ENCODE data around the gene PUM1.
A peak's percentile ranks its signal among the peaks of the same experiment; 100 is the strongest.
"Not testable (repeated sequence)": the region's sequence is repeated elsewhere in the genome, so short reads cannot be mapped to it uniquely, and the experiment has no call there.

The PUM1 gene

GRCh38 chr1:31065310-31066217 lies at the start of gene PUM1:
Gene PUM1 (minus strand): TSS chr1:31065717. CDS start chr1:31059566, 6,151 bp downstream.
- DNase-seq (ENCODE audit: low read depth in 2 of 2, low spot score in 1 of 2), result peak; percentile 95 to 97

- no peak for DNase-seq (ENCODE audit: low read depth in 2 of 2, low spot score in 1 of 2)
Measured at GRCh38 chr1:31112266-31112935, 46.9 kb upstream of the PUM1 start.

DNA sequence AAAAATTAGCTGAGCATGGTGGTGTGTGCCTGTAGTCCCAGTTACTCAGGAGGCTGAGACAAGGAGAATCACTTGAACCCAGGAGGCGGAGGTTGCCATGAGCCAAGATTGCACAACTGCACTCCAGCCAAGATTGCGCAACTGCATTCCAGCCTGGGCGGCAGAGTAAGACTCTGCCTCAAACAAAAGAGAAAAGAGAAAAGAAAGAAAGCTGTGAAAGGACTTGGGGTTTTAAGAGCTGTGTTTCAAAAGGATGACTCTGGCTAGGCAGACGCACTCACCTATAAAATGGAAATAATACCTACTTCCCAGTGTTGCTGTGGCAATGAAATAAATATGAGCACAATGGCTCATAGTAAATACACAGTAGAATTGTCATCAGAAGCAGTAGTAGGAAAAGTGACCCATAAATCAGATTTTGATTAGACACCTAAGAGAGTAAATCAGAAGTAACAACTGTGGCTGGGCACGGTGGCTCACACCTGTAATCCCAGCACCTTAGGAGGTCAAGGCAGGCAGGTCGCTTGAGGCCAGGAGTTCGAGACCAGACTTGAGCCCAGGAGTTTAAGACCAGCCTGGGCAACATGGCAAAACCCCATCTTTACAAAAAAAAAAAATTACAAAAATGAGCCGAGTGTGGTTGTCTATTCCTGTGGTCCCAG lies 45.9 kb upstream of the PUM1 start:
- DNase-seq (ENCODE audit: low read depth in 2 of 2, low spot score in 1 of 2), result no peak

- no peak for DNase-seq (ENCODE audit: low read depth in 2 of 2, low spot score in 1 of 2)
Measured at GRCh38 chr1:31110846-31111245, 45.3 kb upstream of the PUM1 start.

DNA sequence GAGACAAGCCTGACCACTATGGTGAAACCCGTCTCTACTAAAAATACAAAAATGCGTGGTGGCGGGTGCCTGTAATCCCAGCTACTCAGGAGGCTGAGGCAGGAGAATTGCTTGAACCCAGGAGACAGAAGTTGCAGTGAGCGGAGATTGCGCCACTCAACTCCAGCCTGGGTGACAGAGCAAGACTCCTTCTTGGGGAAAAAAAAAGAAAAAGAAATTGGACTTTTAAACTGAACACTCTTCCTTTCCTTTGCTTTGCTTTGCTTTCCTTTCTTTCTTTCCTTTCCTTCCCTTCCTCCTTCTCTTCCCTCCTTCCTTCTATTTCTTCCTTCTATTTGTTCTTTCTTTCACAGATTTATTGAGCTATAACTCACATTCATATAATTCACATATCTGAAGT lies 43.3 kb upstream of the PUM1 start:
- DNase-seq (ENCODE audit: low read depth in 2 of 2, low spot score in 1 of 2), result no peak

DNA sequence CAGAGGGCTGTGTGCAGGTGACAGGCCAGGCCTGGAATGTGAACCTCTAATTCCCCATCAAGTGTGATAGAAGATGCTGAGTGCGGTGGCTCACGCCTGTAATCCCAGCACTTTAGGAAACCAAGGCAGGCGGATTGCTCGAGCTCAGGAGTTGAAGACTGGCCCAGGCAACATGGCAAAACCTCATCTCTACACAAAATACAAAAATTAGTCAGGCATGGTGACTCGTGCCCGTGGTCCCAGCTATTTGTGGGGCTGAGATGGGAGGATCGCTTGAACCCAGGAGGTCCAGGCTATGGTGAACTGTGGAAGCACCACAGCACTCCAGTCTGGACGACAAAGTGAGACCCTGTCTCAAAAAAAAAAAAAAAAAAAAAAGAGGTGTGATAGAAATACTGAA lies 40.1 kb upstream of the PUM1 start:
- no peak for DNase-seq (ENCODE audit: low read depth in 2 of 2, low spot score in 1 of 2)

- DNase-seq (ENCODE audit: low read depth in 2 of 2, low spot score in 1 of 2), result no peak
Measured at GRCh38 chr1:31102501-31102950, 37.0 kb upstream of the PUM1 start.

DNA sequence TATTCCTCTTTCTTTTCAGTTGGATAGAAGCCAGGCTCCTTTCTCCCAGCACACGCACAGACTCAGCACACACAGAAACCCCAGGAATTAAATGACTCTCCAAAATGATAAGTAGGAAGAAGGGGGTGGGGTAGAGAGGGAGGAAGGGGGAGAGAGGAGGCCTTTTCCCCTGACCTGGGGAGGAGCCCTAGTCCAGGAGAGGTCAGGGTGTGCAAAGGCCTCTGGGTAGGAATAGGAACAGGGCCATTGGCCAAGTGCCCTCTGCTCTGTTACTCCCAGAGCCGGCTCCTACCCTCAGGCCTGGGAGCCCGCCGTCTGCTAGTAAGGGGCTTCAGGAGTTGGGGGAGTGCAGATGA lies 35.6 kb upstream of the PUM1 start:
- no peak for DNase-seq (ENCODE audit: low read depth in 2 of 2, low spot score in 1 of 2)

- no peak for DNase-seq (ENCODE audit: low read depth in 2 of 2, low spot score in 1 of 2)
Measured at GRCh38 chr1:31099293-31100032, 33.9 kb upstream of the PUM1 start.

- no peak for DNase-seq (ENCODE audit: low read depth in 2 of 2, low spot score in 1 of 2)
Measured at GRCh38 chr1:31095985-31096384, 30.5 kb upstream of the PUM1 start.

- DNase-seq (ENCODE audit: low read depth in 2 of 2, low spot score in 1 of 2), result no peak
Measured at GRCh38 chr1:31095298-31095981, 29.9 kb upstream of the PUM1 start.

DNA sequence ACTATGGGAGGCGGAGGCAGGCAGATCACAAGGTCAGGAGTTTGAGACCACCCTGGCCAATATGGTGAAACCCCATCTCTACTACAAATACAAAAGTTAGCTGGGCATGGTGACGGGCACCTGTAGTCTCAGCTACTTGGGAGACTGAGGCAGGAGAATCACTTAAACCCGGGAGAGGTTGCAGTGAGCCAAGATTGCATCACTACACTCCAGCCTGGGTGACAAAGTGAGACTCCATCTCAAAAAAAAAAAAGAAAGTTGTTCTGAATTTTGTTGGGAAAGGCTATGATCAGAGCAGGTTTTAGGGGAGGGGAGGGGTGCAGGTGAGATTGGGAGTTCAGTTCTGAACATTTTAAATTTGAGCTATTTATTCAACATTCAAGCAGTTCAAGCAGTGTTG lies 22.6 kb upstream of the PUM1 start:
- DNase-seq (ENCODE audit: low read depth in 2 of 2, low spot score in 1 of 2), result not testable (repeated sequence)

GRCh38 chr1:31084782-31085569 lies 19.5 kb upstream of the PUM1 start:
- no peak for DNase-seq (ENCODE audit: low read depth in 2 of 2, low spot score in 1 of 2)

DNA sequence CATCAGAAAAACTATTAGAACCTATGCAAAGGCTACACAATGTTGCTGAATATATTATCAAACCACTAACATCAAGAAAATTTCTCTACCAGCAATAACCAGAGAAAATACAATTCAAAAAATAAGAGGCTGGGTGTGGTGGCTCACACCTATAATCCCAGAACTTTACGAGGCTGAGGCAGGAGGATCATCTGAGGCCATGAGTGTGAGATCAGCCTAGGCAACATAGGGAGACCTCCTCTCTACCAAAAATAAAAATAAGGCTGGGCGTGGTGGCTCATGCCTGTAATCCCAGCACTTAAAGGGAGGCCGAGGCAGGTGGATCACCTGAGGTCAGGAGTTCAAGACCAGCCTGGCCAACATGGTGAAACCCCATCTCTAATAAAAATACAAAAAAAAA lies 16.9 kb upstream of the PUM1 start:
- DNase-seq (ENCODE audit: low read depth in 2 of 2, low spot score in 1 of 2), result no peak

DNA sequence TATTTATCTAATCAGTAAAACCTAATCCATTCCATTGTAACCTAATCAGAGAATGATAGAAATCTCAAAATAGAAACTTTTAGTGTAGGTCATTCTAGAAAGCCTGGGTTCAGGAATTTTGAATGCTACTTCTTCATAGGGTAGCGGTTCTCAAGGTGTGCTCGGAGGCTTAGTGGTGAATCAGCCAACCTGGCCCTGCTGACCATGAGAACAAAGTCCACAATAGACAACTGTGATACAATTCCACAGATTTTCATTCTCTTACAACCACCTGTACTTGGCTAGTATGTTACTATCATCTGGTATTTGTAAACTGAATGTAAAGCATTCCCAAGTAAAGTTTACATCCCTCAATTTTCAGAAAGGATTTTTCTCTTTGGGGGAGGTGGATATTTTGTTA lies 7.5 kb upstream of the PUM1 start:
- DNase-seq (ENCODE audit: low read depth in 2 of 2, low spot score in 1 of 2), result no peak

GRCh38 chr1:31072304-31072746 lies 6.8 kb upstream of the PUM1 start:
- no peak for DNase-seq (ENCODE audit: low read depth in 2 of 2, low spot score in 1 of 2)

DNA sequence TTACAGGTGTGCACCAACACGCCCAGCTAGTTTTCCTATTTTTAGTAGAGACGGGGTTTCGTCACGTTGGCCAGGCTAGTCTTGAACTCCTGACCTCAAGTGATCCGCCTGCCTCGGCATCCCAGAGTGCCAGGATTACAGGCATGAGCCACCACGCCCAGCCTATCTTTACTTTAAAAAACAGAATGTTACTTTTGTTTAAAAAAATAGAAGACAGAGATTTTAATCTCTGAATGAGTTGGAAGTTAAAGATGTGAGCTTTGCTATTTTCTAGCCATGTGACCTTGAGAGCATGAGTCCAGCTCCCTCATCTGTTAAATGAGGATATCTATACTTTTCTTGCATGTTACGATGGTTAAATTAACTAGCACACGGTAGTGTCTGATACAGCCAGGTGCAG lies 3.9 kb upstream of the PUM1 start:
- no peak for DNase-seq (ENCODE audit: low read depth in 2 of 2, low spot score in 1 of 2)

DNA sequence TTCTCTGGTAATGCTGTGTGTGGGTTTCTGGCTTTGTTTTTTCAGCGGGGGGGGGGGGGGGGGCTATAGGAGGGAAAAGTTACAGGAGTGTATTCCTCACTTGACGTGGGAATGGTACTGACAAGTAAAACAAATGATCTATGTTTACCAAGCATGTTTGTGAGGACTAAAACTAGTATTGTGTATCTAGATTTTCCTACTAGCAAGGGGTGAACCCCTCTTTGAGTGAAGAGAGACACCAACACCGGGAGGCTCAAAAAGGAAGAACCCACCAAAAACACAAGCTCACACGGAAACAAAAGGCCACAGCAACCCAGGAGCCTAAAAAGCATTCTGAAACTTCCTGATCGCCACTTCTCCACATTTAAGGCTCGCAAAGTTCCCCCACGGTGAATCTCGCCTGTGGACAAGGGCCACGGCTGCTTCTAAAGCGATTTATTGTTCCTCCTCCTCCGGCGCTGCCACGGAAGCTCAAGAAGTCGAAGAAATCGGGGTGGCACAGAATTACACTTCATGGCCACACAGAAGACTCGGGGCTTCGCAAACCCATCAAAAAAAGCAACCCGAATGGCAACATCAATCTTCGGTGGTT lies 703 bp downstream of the PUM1 start:
- DNase-seq (ENCODE audit: low read depth in 2 of 2, low spot score in 1 of 2), result peak in 1 of 2 donors; percentile 3

DNA sequence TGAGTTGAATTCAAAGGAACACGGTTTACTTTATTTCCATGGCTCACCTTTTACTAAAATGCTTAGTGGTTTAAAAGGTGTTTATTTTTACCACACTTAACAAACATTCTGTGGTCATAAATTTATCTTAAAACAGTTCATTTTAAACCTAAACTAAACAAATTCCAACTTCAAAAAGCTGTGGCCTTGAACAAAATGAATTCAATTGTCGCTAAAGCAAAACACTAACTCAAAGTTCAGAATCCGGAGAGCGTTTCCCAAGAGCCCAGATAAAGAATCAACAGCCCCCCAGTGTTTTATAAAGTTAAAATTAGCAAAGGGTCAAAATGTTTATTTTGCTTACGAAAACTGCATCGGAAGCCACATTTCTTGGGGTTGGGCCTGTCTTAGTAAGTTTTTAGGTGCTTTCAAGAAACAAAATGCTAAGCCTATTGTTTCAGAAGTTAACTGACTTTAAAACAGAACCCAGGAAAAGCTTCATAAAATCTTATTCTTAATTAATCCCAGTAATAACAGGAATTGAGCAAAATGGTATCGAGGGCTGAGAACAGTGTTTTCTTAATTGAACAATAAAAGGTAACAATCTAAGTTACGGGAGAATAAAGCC lies 1.3 kb downstream of the PUM1 start:
- DNase-seq (ENCODE audit: low read depth in 2 of 2, low spot score in 1 of 2), result no peak

Measured in stimulated activated CD8-positive, alpha-beta memory T cell treated with anti-CD3 and anti-CD28 coated beads, Interleukin-4, amount 100 ng/mL, for 4 hours (primary cell).